ENCODE data around the gene RWDD4. TPM values are rescaled to one million over a fixed set of nuclear protein-coding genes. Genes with fewer than 3 reads are reported as not detected.

RWDD4 gene
- total and polyA plus RNA-seq, 3 donors from 2014 or later: 14.5 to 25.4 (median 23.0) TPM

DNA sequence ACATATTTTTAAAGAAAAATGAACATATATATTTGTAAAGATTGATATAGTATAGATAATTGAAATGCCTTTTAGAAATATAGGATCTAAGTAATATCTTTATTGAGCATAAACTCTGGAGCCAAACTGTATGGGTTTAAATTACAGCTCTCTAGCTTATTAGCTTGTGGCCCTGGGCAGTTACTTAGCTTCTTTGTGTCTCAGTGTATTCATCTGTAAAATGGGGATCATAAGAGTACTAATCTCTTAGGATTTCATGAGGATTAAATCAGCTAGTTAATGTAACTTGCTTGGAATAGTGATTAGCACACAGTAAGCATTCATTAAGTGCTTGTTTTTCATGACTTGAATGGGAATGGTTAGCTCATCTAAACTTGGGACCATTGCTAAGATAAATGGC lies 32.9 kb upstream of the RWDD4 start:
- intact Hi-C loops (cut with DNase I; ENCODE audit: low total_unique reads): no loop called here
- H3K9me3 ChIP-seq: no peaks in the 10 kb centered on the region

GRCh38 chr4:183691006-183691405 lies 32.0 kb upstream of the RWDD4 start:
- Histone ChIP-seq H3K36me3 (ENCODE audit: low read depth, missing control alignments) (no peaks in the 10 kb centered on the region), H3K27me3 (no peaks in the 10 kb centered on the region), H3K9me3 (no peaks in the 10 kb centered on the region), H3K4me1 (no peaks in the 10 kb centered on the region), H3K4me3 (no peak overlapping the region), H3K27ac (no peak overlapping the region)
- DNase-seq: no peak
- intact Hi-C loops (cut with DNase I; ENCODE audit: low total_unique reads): no loop called here
- no peak for TF ChIP-seq CTCF (IDR thresholded peaks at IDR 0.05)
- TF ChIP-seq POLR2A (IDR thresholded peaks at IDR 0.05): no peak

More for the DNA sequence above, 32.9 kb upstream of the RWDD4 start:
- Histone ChIP-seq H3K4me3 (no peak overlapping the region), H3K36me3 (ENCODE audit: low read depth, missing control alignments) (no peaks in the 10 kb centered on the region), H3K27ac (no peak overlapping the region), H3K27me3 (no peaks in the 10 kb centered on the region), H3K4me1 (no peaks in the 10 kb centered on the region)
- no peak for DNase-seq
- TF ChIP-seq CTCF (IDR thresholded peaks at IDR 0.05) (no peak), POLR2A (IDR thresholded peaks at IDR 0.05) (no peak)

DNA sequence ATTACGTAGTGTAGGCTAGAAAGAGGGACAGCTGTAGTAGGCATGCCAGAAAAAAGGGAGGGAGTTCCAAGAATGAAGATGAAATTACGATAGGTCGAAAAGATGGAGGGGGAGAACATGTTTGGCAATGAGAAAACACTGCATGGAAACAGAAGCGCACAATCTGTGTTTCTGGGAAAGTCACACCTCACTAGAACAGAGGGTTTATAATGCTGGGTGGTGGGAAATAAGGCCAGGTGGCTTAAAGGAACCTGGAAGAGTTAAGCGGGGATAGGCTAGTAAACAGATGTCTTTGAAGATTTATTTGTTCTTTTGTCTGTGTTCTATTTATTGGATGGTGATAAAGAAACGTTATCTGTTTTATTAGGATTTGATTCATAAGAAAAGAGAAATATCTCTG lies 29.2 kb upstream of the RWDD4 start:
- no peak overlapping the region for H3K27ac ChIP-seq
- H3K36me3 ChIP-seq (ENCODE audit: low read depth, missing control alignments): no peaks in the 10 kb centered on the region
- intact Hi-C loops (cut with DNase I; ENCODE audit: low total_unique reads): no loop called here
- no peaks in the 10 kb centered on the region for H3K4me1 ChIP-seq
- H3K27me3 ChIP-seq: no peaks in the 10 kb centered on the region
- DNase-seq: no peak
- H3K4me3 ChIP-seq: no peak overlapping the region
- WGBS, 2 donors: 65 to 85% methylated on average over 6 of the region's 6 CpGs
- H3K9me3 ChIP-seq: no peaks in the 10 kb centered on the region
- TF ChIP-seq POLR2A (IDR thresholded peaks at IDR 0.05) (no peak), CTCF (IDR thresholded peaks at IDR 0.05) (no peak)

GRCh38 chr4:183686461-183686860 lies 27.5 kb upstream of the RWDD4 start:
- intact Hi-C loops (cut with DNase I; ENCODE audit: low total_unique reads): no loop called here
- no peak for DNase-seq
- H3K27me3 ChIP-seq: no peaks in the 10 kb centered on the region
- no peaks in the 10 kb centered on the region for H3K4me1 ChIP-seq
- no peak overlapping the region for H3K4me3 ChIP-seq
- TF ChIP-seq CTCF (IDR thresholded peaks at IDR 0.05) (no peak), POLR2A (IDR thresholded peaks at IDR 0.05) (no peak)
- peak overlapping the region in 1 of 2 donors; percentile 21 for H3K27ac ChIP-seq
- H3K36me3 ChIP-seq (ENCODE audit: low read depth, missing control alignments): no peaks in the 10 kb centered on the region
- WGBS, 2 donors: 57 to 65% methylated on average over 2 of the region's 2 CpGs
- H3K9me3 ChIP-seq: no peaks in the 10 kb centered on the region

DNA sequence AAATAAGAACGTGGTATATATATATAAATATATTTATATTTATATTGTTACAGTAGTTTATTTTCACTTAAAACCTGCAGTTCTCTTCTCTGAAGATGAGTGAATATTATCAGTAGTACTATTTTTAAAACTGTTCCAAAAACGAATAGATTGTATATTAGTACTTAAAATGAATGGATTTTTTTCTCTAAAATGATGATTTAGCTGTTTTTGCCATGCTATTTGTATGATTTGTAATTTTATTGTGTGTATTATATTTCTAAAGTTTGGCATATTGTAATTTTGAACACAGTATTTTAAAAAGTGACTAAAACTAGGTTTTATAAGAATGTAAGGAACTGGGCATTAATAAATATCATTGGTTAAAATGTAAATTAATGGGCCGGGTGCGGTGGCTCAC lies 22.1 kb upstream of the RWDD4 start:
- intact Hi-C loops (cut with DNase I; ENCODE audit: low total_unique reads): no loop called here
- WGBS, 2 donors: 83 to 86% methylated on average over 4 of the region's 4 CpGs
- no peaks in the 10 kb centered on the region for H3K4me1 ChIP-seq
- TF ChIP-seq POLR2A (IDR thresholded peaks at IDR 0.05): no peak
- TF ChIP-seq CTCF (IDR thresholded peaks at IDR 0.05): no peak
- H3K27ac ChIP-seq: no peak overlapping the region
- H3K27me3 ChIP-seq: no peaks in the 10 kb centered on the region
- no peak overlapping the region for H3K4me3 ChIP-seq
- DNase-seq: no peak
- no peaks in the 10 kb centered on the region for H3K36me3 ChIP-seq (ENCODE audit: low read depth, missing control alignments)
- H3K9me3 ChIP-seq: no peaks in the 10 kb centered on the region
